Transverse colon (tissue), 4 donors: ENCODE measurements around the gene PCDHA5. TPM values are rescaled to one million over a fixed set of nuclear protein-coding genes. Genes with fewer than 3 reads are reported as not detected.

Experiments
- DNase-seq: peaks from one replicate; pipeline ENCODE4 v3.0.0-alpha.2; 2019
- H3K27ac ChIP-seq, 4 donors: fragments of 200-600 bp; sonication (generic); 2 replicates each; pipeline ENCODE4 v1.5.1; 2016 to 2018; ENCODE audit warnings: inconsistent platforms in 4 of 4
- H3K27me3 ChIP-seq: fragments of 200-600 bp; sonication (generic); 2 replicates; pipeline ENCODE4 v1.5.1; 2017; ENCODE audit warnings: inconsistent platforms
- H3K36me3 ChIP-seq, 4 donors: fragments of 200-600 bp; sonication (generic); 2 replicates each; pipeline ENCODE4 v1.5.1; 2017 to 2019; ENCODE audit warnings: inconsistent platforms in 4 of 4
- H3K4me1 ChIP-seq, 4 donors: fragments of 200-600 bp; sonication (generic); 2 replicates each; pipeline ENCODE4 v1.5.1; 2017 to 2020; ENCODE audit warnings: inconsistent platforms in 4 of 4
- H3K4me3 ChIP-seq, 4 donors: fragments of 200-600 bp; sonication (generic); 1 replicate in 1 of 4; 2 replicates in 3 of 4; pipeline versions ENCODE4 v1.5.1 to v1.6.1; 2017 to 2019; ENCODE audit warnings: inconsistent platforms in 4 of 4
- H3K9me3 ChIP-seq, 2 donors: fragments of 200-600 bp; sonication (generic); 2 replicates each; pipeline ENCODE4 v1.5.1; 2017 to 2019; ENCODE audit warnings: inconsistent platforms in 2 of 2
- CTCF ChIP-seq, 5 experiments: fragments of 200-600 bp in 3 of 5; fragments of 450-650 bp in 2 of 5; sonication (generic) in 3 of 5; IDR thresholded peaks; 1 replicate in 2 of 5; 2 replicates in 3 of 5; pipeline ENCODE4 v1.5.1; 2016 to 2017; ENCODE audit warnings: antibody characterized with exemption in 5 of 5, inconsistent platforms in 3 of 5, mild to moderate bottlenecking in 2 of 5, moderate library complexity in 1 of 5
- EP300 ChIP-seq: sonication (generic); formaldehyde crosslinking; IDR thresholded peaks from one replicate; pipeline ENCODE4 v1.6.1; 2017; ENCODE audit warnings: antibody characterized with exemption, low read depth
- POLR2A ChIP-seq: fragments of 450-650 bp; IDR thresholded peaks from one replicate; pipeline ENCODE4 v1.6.1; 2016; ENCODE audit warnings: antibody characterized with exemption, mild to moderate bottlenecking, moderate library complexity
- POLR2AphosphoS5 ChIP-seq, 3 donors: sonication (generic); formaldehyde crosslinking; IDR thresholded peaks; one replicate each; pipeline ENCODE4 v1.6.1; 2016; ENCODE audit warnings: antibody characterized with exemption in 3 of 3
- WGBS, 2 donors: methylation state at CpG; one replicate each; pipeline ENCODE4 v1.1.5; 2018; ENCODE audit warnings: low coverage in 1 of 2; 5-methylcytosine and 5-hydroxymethylcytosine counted together
- in situ Hi-C, 4 donors: fragments of 200-750 bp; cut with MboI; loops; one replicate each; pipeline versions ENCODE4 v1.15.0 to v1.15.1; 2017; ENCODE audit warnings: low sequenced_read_pairs in 3 of 4, low pct_ligation_motif_present in 1 of 4, low pct_unique_long_range_greater_than_20kb in 1 of 4
- intact Hi-C: fragments of 100-400 bp; cut with DNase I; formaldehyde crosslinking; loops from one replicate; pipeline ENCODE4 v1.15.1; 2023; ENCODE audit warnings: low total_unique reads
- total RNA-seq, 4 donors: library from RNA; depleted of rRNA; stranded (reverse); fragments of >200 nt; gene quantifications; one replicate each; pipeline ENCODE4 v1.1.0, GENCODE V29; 2016

Gene PCDHA5
- total RNA-seq, 4 donors from 2014 or later, result 0.79 to 0.96 TPM; not detected in 2

- no peak for DNase-seq
- in situ Hi-C loops, result no loop called here
- H3K4me1 ChIP-seq, result no peaks in the 10 kb centered on the region
- H3K4me3 ChIP-seq, result no peak overlapping the region
- H3K9me3 ChIP-seq, result peaks cover 17% of the 10 kb centered on the region in 2 donors
- no peaks in the 10 kb centered on the region for H3K27me3 ChIP-seq
- no peaks in the 10 kb centered on the region for H3K36me3 ChIP-seq
- no peak for TF ChIP-seq POLR2A
- no peak for TF ChIP-seq CTCF (IDR thresholded peaks at IDR 0.05)
- no peak for TF ChIP-seq EP300
- no peak for TF ChIP-seq POLR2AphosphoS5 (IDR thresholded peaks at IDR 0.05)
- H3K27ac ChIP-seq, result no peak overlapping the region
- intact Hi-C loops, result no loop called here
- WGBS, 2 donors, result 73 to 76% methylated on average over 5 of the region's 5 CpGs
These were observed 48.1 kb downstream of the PCDHA5 start for GRCh38 chr5:140869555-140869886.

GRCh38 chr5:140870221-140871201, 49.1 kb downstream of the PCDHA5 start:
- no peaks in the 10 kb centered on the region for H3K36me3 ChIP-seq
- TF ChIP-seq EP300 (no peak), CTCF (IDR thresholded peaks at IDR 0.05) (no peak), POLR2AphosphoS5 (IDR thresholded peaks at IDR 0.05) (no peak)
- 86% methylated on average over 88 of the region's 114 CpGs; no CpG with 5 or more reads in 1 of the 2 donors for WGBS, 2 donors
- no peaks in the 10 kb centered on the region for H3K4me1 ChIP-seq
- H3K27ac ChIP-seq, result no peak overlapping the region
- in situ Hi-C loops, result no loop called here
- no peak overlapping the region for H3K4me3 ChIP-seq
- no peaks in the 10 kb centered on the region for H3K27me3 ChIP-seq
- peaks cover 17 to 20% of the 10 kb centered on the region in 2 donors for H3K9me3 ChIP-seq
- DNase-seq, result no peak
- intact Hi-C loops, result no loop called here

Other genes with a start within 250 kb of the PCDHA5 start
- 10 to 100 TPM in 3 of 4 donors, 1 to 10 TPM in 1; 3.6 to 92.4 (median 45.6) TPM for gene CD14, start 188.4 kb upstream of the PCDHA5 start, total RNA-seq
- 10 to 100 TPM in 3 of 4 donors, under 1 TPM in 1; 0.75 to 99.2 (median 40.2) TPM for gene TMCO6, start 182.2 kb upstream of the PCDHA5 start, total RNA-seq
- gene NDUFA2, start 174.0 kb upstream of the PCDHA5 start, total RNA-seq, result 100 to 1,000 TPM in 2 of 4 donors, 10 to 100 TPM in 2; 70.8 to 586 (median 90.7) TPM
- 100 to 1,000 TPM in 2 of 4 donors, 10 to 100 TPM in 2; 70.8 to 147 (median 100) TPM for gene IK, start 173.8 kb upstream of the PCDHA5 start, total RNA-seq
- gene WDR55, start 156.7 kb upstream of the PCDHA5 start, total RNA-seq, result 10 to 100 TPM; 33.3 to 76.6 (median 36.1) TPM
- gene DND1, start 148.0 kb upstream of the PCDHA5 start, total RNA-seq, result 1 to 10 TPM in 3 of 4 donors, under 1 TPM in 1; 0.40 to 4.9 (median 2.3) TPM
- 10 to 100 TPM; 39.6 to 51.6 (median 43.9) TPM for gene HARS1, start 130.2 kb upstream of the PCDHA5 start, total RNA-seq
- gene HARS2, start 130.2 kb upstream of the PCDHA5 start, total RNA-seq, result 10 to 100 TPM; 30.3 to 60.6 (median 41.4) TPM
- 10 to 100 TPM in 3 of 4 donors, 1 to 10 TPM in 1; 6.7 to 41.3 (median 23.1) TPM for gene ZMAT2, start 121.2 kb upstream of the PCDHA5 start, total RNA-seq
- gene PCDHA1, start 35.5 kb upstream of the PCDHA5 start, total RNA-seq, result under 1 TPM in 1 of 4 donors, not detected in 3; 0.14 TPM
- under 1 TPM in 2 of 4 donors, not detected in 2; 0.14 to 0.32 TPM for gene PCDHA2, start 26.8 kb upstream of the PCDHA5 start, total RNA-seq
- gene PCDHA3, start 20.6 kb upstream of the PCDHA5 start, total RNA-seq, result 1 to 10 TPM in 1 of 4 donors, under 1 TPM in 2, not detected in 1; 0.32 to 8.8 (median 0.41) TPM
- 1 to 10 TPM in 3 of 4 donors, under 1 TPM in 1; 0.79 to 7.9 (median 2.4) TPM for gene PCDHA4, start 14.5 kb upstream of the PCDHA5 start, total RNA-seq
- gene PCDHA6, start 6.3 kb downstream of the PCDHA5 start, total RNA-seq, result 1 to 10 TPM in 2 of 4 donors, under 1 TPM in 1, not detected in 1; 0.64 to 3.0 (median 1.2) TPM
- gene PCDHA7, start 12.7 kb downstream of the PCDHA5 start, total RNA-seq, result 1 to 10 TPM in 2 of 4 donors, under 1 TPM in 1, not detected in 1; 0.37 to 1.4 (median 1.1) TPM
- gene PCDHA8, start 19.6 kb downstream of the PCDHA5 start, total RNA-seq, result 1 to 10 TPM in 1 of 4 donors, under 1 TPM in 1, not detected in 2; 0.79 to 1.2 TPM
- gene PCDHA9, start 26.8 kb downstream of the PCDHA5 start, total RNA-seq, result under 1 TPM; 0.37 to 1.00 (median 0.58) TPM
- under 1 TPM in 2 of 4 donors, not detected in 2; 0.68 to 0.79 TPM for gene PCDHA10, start 34.3 kb downstream of the PCDHA5 start, total RNA-seq
- 1 to 10 TPM in 1 of 4 donors, under 1 TPM in 1, not detected in 2; 0.48 to 1.2 TPM for gene PCDHA11, start 47.3 kb downstream of the PCDHA5 start, total RNA-seq
- gene PCDHA12, start 53.7 kb downstream of the PCDHA5 start, total RNA-seq, result under 1 TPM in 3 of 4 donors, not detected in 1; 0.55 to 0.80 (median 0.64) TPM
- under 1 TPM in 2 of 4 donors, not detected in 2; 0.32 to 0.55 TPM for gene PCDHA13, start 60.5 kb downstream of the PCDHA5 start, total RNA-seq
- under 1 TPM in 3 of 4 donors, not detected in 1; 0.37 to 0.82 (median 0.48) TPM for gene PCDHAC1, start 104.7 kb downstream of the PCDHA5 start, total RNA-seq
- under 1 TPM in 2 of 4 donors, not detected in 2; 0.41 to 0.48 TPM for gene PCDHAC2, start 144.9 kb downstream of the PCDHA5 start, total RNA-seq
- not detected for gene PCDHB1, start 229.8 kb downstream of the PCDHA5 start, total RNA-seq